ENCODE results near the gene LPO. TPM values are rescaled to one million over a fixed set of nuclear protein-coding genes. Genes with fewer than 3 reads are reported as not detected.

LPO gene
- total and polyA plus RNA-seq, 2 donors (not counting 3 experiments of a cell fraction or from before 2014, with no cell fraction given): not detected

- no peak overlapping the region for H3K9ac ChIP-seq (replicated peaks; ENCODE audit: extremely low read depth, insufficient read depth, low read length)
- CTCF ChIA-PET: interaction anchor here (0.6 to 3.0 kb wide), 3 partner anchors 16 to 151 kb away, joined by 3 to 9 read pairs (median 4); partner anchors contain the start of gene RNF43
- H3K4me1 ChIP-seq (ENCODE audit: control insufficient read depth, extremely low read depth, insufficient read depth, low read length): no peaks in the 10 kb centered on the region
- no peak overlapping the region for H3K27ac ChIP-seq (ENCODE audit: insufficient read depth, low read depth, low read length)
- no TSS peak for BruUV-seq (replicated peaks)
- no peak for FAIRE-seq
- no peak for DNase-seq (ENCODE audit: low read depth, low spot score)
- TF ChIP-seq GATA2 (IDR thresholded peaks at IDR 0.05; ENCODE audit: insufficient read depth, insufficient read length, low read depth, low read length): no peak
- no peak for TF ChIP-seq FOS (IDR thresholded peaks at IDR 0.05; ENCODE audit: borderline replicate concordance, insufficient read depth, low read length)
- no peak overlapping the region for H3K4me3 ChIP-seq (replicated peaks in 1 of 3; ENCODE audit: insufficient read depth in 1 of 3, low read depth in 1 of 3, low read length in 3 of 3)
- peaks cover 2 to 7% of the 10 kb centered on the region in 2 experiments for H3K27me3 ChIP-seq (ENCODE audit: control insufficient read depth in 2 of 2, insufficient read depth in 2 of 2, low read length in 2 of 2)
- no peak overlapping the region for H2AFZ ChIP-seq (ENCODE audit: low read depth, low read length)
- intact Hi-C loops (cut with micrococcal nuclease): no loop called here
- no peaks in the 10 kb centered on the region for H3K9me1 ChIP-seq (replicated peaks; ENCODE audit: control insufficient read depth, extremely low read depth, insufficient read depth, low read length)
- no peak overlapping the region for H3K4me2 ChIP-seq (ENCODE audit: insufficient read depth, low read length)
- H4K20me1 ChIP-seq (replicated peaks; ENCODE audit: control insufficient read depth, extremely low read depth, insufficient read depth, low read length): no peaks in the 10 kb centered on the region
- POLR2A ChIA-PET: no interaction called here
- dilution Hi-C loops (cut with MboI; ENCODE audit: extremely low pct_ligation_motif_present, low sequenced_read_pairs): no loop called here
- H3K36me3 ChIP-seq (ENCODE audit: control insufficient read depth in 2 of 2, extremely low read depth in 1 of 2, insufficient read depth in 2 of 2, low read length in 2 of 2): no peaks in the 10 kb centered on the region
- H3K79me2 ChIP-seq (ENCODE audit: control insufficient read depth, insufficient read depth, low read length): no peaks in the 10 kb centered on the region
- H3K9me3 ChIP-seq (replicated peaks; ENCODE audit: control insufficient read depth, insufficient read depth, low read length): no peaks in the 10 kb centered on the region
Measured at GRCh38 chr17:58265902-58266875, 27.8 kb downstream of the LPO start.

- peaks cover 2% of the 10 kb centered on the region in 2 experiments for H3K27me3 ChIP-seq (ENCODE audit: control insufficient read depth in 2 of 2, insufficient read depth in 2 of 2, low read length in 2 of 2)
- H3K4me2 ChIP-seq (ENCODE audit: insufficient read depth, low read length): no peak overlapping the region
- ChIA-PET POLR2A (no interaction called here), CTCF (interaction anchor here (1.0 kb wide), 1 partner anchor 41 kb away, joined by 3 read pairs; no protein-coding TSS in a partner anchor)
- H3K9ac ChIP-seq (replicated peaks; ENCODE audit: extremely low read depth, insufficient read depth, low read length): no peak overlapping the region
- H3K9me3 ChIP-seq (replicated peaks; ENCODE audit: control insufficient read depth, insufficient read depth, low read length): no peaks in the 10 kb centered on the region
- no peak overlapping the region for H2AFZ ChIP-seq (ENCODE audit: low read depth, low read length)
- H3K4me3 ChIP-seq (replicated peaks in 1 of 3; ENCODE audit: insufficient read depth in 1 of 3, low read depth in 1 of 3, low read length in 3 of 3): no peak overlapping the region
- H3K36me3 ChIP-seq (ENCODE audit: control insufficient read depth in 2 of 2, extremely low read depth in 1 of 2, insufficient read depth in 2 of 2, low read length in 2 of 2): no peaks in the 10 kb centered on the region
- no peaks in the 10 kb centered on the region for H3K4me1 ChIP-seq (ENCODE audit: control insufficient read depth, extremely low read depth, insufficient read depth, low read length)
- H3K9me1 ChIP-seq (replicated peaks; ENCODE audit: control insufficient read depth, extremely low read depth, insufficient read depth, low read length): no peaks in the 10 kb centered on the region
- DNase-seq (ENCODE audit: low read depth, low spot score) (no peak), FAIRE-seq (no peak)
- BruUV-seq (replicated peaks): no TSS peak
- H3K27ac ChIP-seq (ENCODE audit: insufficient read depth, low read depth, low read length): no peak overlapping the region
- TF ChIP-seq POLR2A (IDR thresholded peaks at IDR 0.05; ENCODE audit: low read depth, low read length) (no peak), MYC (IDR thresholded peaks at IDR 0.05; ENCODE audit: low read depth, low read length) (no peak), FOS (IDR thresholded peaks at IDR 0.05; ENCODE audit: borderline replicate concordance, insufficient read depth, low read length) (no peak), MAX (IDR thresholded peaks at IDR 0.05; ENCODE audit: insufficient read depth, insufficient read length) (no peak), POLR2AphosphoS5 (IDR thresholded peaks at IDR 0.05; ENCODE audit: insufficient read depth, low read depth, low read length) (no peak), GATA2 (IDR thresholded peaks at IDR 0.05; ENCODE audit: insufficient read depth, insufficient read length, low read depth, low read length) (no peak), JUN (IDR thresholded peaks at IDR 0.05; ENCODE audit: borderline replicate concordance, insufficient read depth, insufficient read length, low read depth) (no peak), EZH2 (IDR thresholded peaks at IDR 0.05; ENCODE audit: borderline replicate concordance, low read depth, low read length, severe bottlenecking) (no peak)
- TF ChIP-seq, protein P1, sequence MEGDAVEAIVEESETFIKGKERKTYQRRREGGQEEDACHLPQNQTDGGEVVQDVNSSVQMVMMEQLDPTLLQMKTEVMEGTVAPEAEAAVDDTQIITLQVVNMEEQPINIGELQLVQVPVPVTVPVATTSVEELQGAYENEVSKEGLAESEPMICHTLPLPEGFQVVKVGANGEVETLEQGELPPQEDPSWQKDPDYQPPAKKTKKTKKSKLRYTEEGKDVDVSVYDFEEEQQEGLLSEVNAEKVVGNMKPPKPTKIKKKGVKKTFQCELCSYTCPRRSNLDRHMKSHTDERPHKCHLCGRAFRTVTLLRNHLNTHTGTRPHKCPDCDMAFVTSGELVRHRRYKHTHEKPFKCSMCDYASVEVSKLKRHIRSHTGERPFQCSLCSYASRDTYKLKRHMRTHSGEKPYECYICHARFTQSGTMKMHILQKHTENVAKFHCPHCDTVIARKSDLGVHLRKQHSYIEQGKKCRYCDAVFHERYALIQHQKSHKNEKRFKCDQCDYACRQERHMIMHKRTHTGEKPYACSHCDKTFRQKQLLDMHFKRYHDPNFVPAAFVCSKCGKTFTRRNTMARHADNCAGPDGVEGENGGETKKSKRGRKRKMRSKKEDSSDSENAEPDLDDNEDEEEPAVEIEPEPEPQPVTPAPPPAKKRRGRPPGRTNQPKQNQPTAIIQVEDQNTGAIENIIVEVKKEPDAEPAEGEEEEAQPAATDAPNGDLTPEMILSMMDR (IDR thresholded peaks at IDR 0.05; ENCODE audit: extremely low read depth in 1 of 2, insufficient read depth in 1 of 2, low read depth in 1 of 2, low read length in 2 of 2): no peak
- intact Hi-C loops (cut with micrococcal nuclease): no loop called here
- H3K79me2 ChIP-seq (ENCODE audit: control insufficient read depth, insufficient read depth, low read length): no peaks in the 10 kb centered on the region
- dilution Hi-C loops (cut with MboI; ENCODE audit: extremely low pct_ligation_motif_present, low sequenced_read_pairs): no loop called here
- no peaks in the 10 kb centered on the region for H4K20me1 ChIP-seq (replicated peaks; ENCODE audit: control insufficient read depth, extremely low read depth, insufficient read depth, low read length)
Measured at GRCh38 chr17:58267347-58268324, 29.3 kb downstream of the LPO start.

All from endothelial cell of umbilical vein (primary cell).